ENCODE results near the gene PRKCA.

GRCh38 chr17:66662496-66662895, 360.1 kb downstream of the PRKCA start:
- no peak for TF ChIP-seq CTCF (IDR thresholded peaks at IDR 0.05)
- TF ChIP-seq POLR2A (IDR thresholded peaks at IDR 0.05), result no peak

All from uterus (tissue), 2 donors.